GM13976 (cell line): ENCODE measurements around the gene SLC37A2.

Experiments
- DNase-seq: peaks from one replicate; pipeline ENCODE4 v3.0.0; 2012; ENCODE audit warnings: low spot score
- CTCF ChIP-seq: IDR thresholded peaks from 2 replicates; pipeline ENCODE4 v1.5.1; 2012; ENCODE audit warnings: borderline replicate concordance, mild to moderate bottlenecking; ENCODE audit not compliant: insufficient read depth; ENCODE audit errors: extremely low read depth, missing control alignments, control extremely low read depth
- in situ Hi-C: fragments of 300-500 bp; cut with MboI; formaldehyde crosslinking; loops from one replicate; pipeline ENCODE4 v1.12.0; 2022; ENCODE audit warnings: low sequenced_read_pairs, mixed read lengths, inconsistent platforms; ENCODE audit not compliant: unreplicated experiment

SLC37A2 gene

DNA sequence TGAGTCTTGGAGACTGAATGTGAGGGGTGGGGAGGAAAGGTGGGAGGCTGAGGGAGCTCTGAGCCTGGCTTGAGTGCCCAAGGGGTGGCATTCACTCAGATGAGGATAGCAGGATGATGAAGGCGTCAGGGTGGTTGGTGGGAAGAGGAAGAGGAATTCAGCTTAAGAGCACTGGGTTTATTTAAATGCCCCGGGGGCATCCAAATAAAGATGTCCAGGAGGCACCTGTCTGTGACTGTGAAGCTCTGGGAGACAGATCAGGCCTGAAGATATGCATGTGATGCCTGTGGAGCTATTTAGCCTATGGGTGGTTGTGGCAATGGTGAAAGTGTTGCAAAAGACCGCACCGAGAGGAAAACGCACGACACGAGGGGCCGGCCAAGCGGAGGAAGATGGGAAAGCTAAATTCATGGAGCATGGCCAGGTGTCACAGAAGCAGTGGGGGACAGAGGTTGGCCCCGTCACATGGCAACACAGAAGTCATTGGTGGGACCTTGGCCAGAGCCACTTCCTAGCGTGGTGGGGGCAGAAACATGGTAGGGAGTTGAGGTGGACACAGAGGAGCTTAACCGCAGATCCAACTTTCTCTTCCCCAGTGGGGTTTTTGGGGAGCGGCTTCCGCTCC is 15.5 kb downstream of the SLC37A2 start:
- DNase-seq, result peak; percentile 16
- in situ Hi-C loops, result no loop called here
- no peak for TF ChIP-seq CTCF

GRCh38 chr11:125079151-125079877 is 16.2 kb downstream of the SLC37A2 start:
- no peak for DNase-seq
- in situ Hi-C loops, result no loop called here
- TF ChIP-seq CTCF, result no peak

DNA sequence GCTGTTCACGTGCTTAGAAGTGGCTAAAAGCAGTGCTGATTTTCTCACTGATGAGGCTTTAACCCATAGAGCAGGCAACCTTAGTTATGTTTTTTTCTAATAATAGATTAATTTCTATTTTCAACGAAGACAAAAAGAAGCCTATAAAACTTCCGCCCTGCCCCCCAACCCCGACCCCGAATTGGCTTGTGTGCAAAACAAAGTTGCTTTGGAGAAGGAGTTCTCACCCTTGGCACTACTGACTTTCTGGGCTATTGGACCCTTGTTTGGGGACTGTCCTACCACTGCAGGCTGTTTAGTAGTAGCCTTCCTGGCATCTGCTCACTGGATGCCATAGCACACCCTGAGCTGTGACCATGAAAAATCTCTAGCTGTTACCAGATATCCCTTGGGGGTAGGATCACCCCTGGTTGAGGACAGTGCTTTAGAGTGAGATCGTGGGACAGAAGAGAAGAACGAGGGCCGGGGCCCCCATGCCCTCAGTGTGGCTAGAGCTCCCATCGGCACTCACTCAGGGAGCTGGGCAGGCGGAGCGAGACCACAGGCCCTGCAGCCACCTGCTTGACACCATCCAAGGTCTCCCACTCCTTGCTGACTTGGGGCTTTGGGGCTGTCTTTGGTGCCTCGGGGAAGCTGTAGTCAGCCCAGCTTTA is 16.9 kb downstream of the SLC37A2 start:
- TF ChIP-seq CTCF, result no peak
- no peak for DNase-seq
- in situ Hi-C loops, result no loop called here

GRCh38 chr11:125080531-125080911 is 17.4 kb downstream of the SLC37A2 start:
- in situ Hi-C loops, result no loop called here
- TF ChIP-seq CTCF, result no peak
- DNase-seq, result peak; percentile 15

- DNase-seq, result peak; percentile 21
- no peak for TF ChIP-seq CTCF
- in situ Hi-C loops, result no loop called here
Observed at GRCh38 chr11:125081098-125081798, 18.1 kb downstream of the SLC37A2 start.

DNA sequence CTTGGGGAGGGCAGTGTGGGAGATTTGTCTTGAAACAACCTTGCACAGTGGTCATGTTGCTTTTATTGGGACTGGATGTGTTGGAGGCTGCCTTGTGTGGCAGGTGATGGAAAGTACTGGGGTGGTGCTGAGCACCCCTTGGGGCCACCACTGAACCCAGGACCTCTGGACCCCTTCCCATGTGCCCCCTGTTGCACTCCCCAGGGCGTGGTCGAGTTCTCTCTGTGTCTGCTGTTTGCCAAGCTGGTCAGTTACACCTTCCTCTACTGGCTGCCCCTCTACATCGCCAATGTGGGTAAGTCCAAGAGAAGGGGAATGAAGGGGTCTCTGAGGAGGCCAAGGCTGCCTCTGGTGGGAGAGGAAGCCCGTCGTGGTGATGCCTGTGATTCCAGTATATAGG is 18.9 kb downstream of the SLC37A2 start:
- TF ChIP-seq CTCF, result no peak
- in situ Hi-C loops, result no loop called here
- no peak for DNase-seq
